ENCODE measurements around the gene FOXS1. TPM values are rescaled to one million over a fixed set of nuclear protein-coding genes. Genes with fewer than 3 reads are reported as not detected.

The FOXS1 gene
- total RNA-seq, 1 donor from 2014 or later = 3.3 TPM

GRCh38 chr20:31801508-31801907 lies 43.9 kb downstream of the FOXS1 start:
- DNase-seq = no peak
- Histone ChIP-seq H3K9me3 (no peaks in the 10 kb centered on the region), H3K27me3 (no peaks in the 10 kb centered on the region), H3K4me1 (no peaks in the 10 kb centered on the region), H3K27ac (no peak overlapping the region), H3K36me3 (no peaks in the 10 kb centered on the region), H3K4me3 (no peak overlapping the region)
- TF ChIP-seq, protein P1, sequence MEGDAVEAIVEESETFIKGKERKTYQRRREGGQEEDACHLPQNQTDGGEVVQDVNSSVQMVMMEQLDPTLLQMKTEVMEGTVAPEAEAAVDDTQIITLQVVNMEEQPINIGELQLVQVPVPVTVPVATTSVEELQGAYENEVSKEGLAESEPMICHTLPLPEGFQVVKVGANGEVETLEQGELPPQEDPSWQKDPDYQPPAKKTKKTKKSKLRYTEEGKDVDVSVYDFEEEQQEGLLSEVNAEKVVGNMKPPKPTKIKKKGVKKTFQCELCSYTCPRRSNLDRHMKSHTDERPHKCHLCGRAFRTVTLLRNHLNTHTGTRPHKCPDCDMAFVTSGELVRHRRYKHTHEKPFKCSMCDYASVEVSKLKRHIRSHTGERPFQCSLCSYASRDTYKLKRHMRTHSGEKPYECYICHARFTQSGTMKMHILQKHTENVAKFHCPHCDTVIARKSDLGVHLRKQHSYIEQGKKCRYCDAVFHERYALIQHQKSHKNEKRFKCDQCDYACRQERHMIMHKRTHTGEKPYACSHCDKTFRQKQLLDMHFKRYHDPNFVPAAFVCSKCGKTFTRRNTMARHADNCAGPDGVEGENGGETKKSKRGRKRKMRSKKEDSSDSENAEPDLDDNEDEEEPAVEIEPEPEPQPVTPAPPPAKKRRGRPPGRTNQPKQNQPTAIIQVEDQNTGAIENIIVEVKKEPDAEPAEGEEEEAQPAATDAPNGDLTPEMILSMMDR (IDR thresholded peaks at IDR 0.05) = no peak
- ATAC-seq = no peak
- intact Hi-C loops (cut with DNase I) = no loop called here

- H3K4me3 ChIP-seq = no peak overlapping the region
- no peaks in the 10 kb centered on the region for H3K4me1 ChIP-seq
- no peaks in the 10 kb centered on the region for H3K27me3 ChIP-seq
- DNase-seq (no peak), ATAC-seq (no peak)
- no peaks in the 10 kb centered on the region for H3K9me3 ChIP-seq
- intact Hi-C loops (cut with DNase I) = no loop called here
- TF ChIP-seq, protein P1 (IDR thresholded peaks at IDR 0.05) = no peak
- no peak overlapping the region for H3K27ac ChIP-seq
- H3K36me3 ChIP-seq = no peaks in the 10 kb centered on the region
Observed at GRCh38 chr20:31797364-31797763, 48.0 kb downstream of the FOXS1 start.

Other genes with a start within 250 kb of the FOXS1 start
- gene ID1, start 240.3 kb downstream of the FOXS1 start, total RNA-seq = 515 TPM
- gene COX4I2, start 207.7 kb downstream of the FOXS1 start, total RNA-seq = 19.1 TPM
- 174 TPM for gene BCL2L1, start 122.7 kb downstream of the FOXS1 start, total RNA-seq
- gene TPX2, start 106.3 kb downstream of the FOXS1 start, total RNA-seq = 1.6 TPM
- gene MYLK2, start 26.2 kb downstream of the FOXS1 start, total RNA-seq = not detected
- gene DUSP15, start 24.9 kb upstream of the FOXS1 start, total RNA-seq = 2.4 TPM
- gene TTLL9, start 25.0 kb upstream of the FOXS1 start, total RNA-seq = 0.49 TPM
- gene PDRG1, start 106.4 kb upstream of the FOXS1 start, total RNA-seq = 8.0 TPM
- gene XKR7, start 122.5 kb upstream of the FOXS1 start, total RNA-seq = 0.09 TPM
- 23.2 TPM for gene CCM2L, start 164.8 kb upstream of the FOXS1 start, total RNA-seq
- gene HCK, start 206.6 kb upstream of the FOXS1 start, total RNA-seq = 49.0 TPM

Data from upper lobe of right lung (tissue), 1 donor.